ENCODE measurements around the gene SH3RF2.
"Not testable (repeated sequence)": the region's sequence is repeated elsewhere in the genome, so short reads cannot be mapped to it uniquely, and the experiment has no call there.

Gene SH3RF2

DNA sequence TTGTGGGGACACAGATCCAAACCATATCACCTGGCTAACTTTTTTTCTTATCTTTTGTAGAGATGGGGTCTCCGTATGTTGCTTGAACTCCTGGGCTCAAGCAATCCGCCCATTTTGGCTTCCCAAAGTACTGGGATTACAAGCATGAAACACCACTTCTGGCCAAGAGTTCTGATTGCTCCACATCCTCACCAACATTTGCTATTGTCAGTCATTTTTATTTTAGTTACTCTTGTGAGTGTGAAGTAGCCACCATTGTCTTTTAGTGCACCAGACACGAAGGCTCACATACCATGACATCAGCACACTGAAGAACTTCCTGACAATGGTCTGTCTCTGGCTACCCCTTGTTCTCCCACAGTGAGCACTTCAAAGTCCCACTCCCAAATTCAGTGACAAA, 151.7 kb downstream of the SH3RF2 start:
- DNase-seq, result no peak

GRCh38 chr5:146089287-146089686, 152.9 kb downstream of the SH3RF2 start:
- no peak for DNase-seq

- no peak for DNase-seq
Observed at GRCh38 chr5:146091881-146092280, 155.5 kb downstream of the SH3RF2 start.

DNA sequence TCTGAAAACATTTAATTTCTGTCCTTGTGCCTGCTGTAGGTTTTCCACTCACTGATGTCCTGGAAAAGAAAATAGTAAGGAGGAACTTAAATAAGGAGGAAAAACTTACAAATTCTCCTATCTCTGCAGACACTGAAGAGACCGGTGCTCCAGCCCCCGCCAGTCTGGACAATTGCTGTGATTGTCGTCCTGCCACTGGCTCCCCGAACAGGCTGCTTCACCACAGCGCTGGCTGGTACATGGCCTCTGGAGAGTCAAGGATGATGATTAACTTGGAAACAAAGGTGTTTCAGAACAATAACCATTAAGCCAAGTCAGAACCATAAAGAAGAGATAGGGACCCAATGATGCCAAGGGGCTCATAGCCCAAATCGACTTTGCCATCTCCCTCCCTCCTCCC, 161.7 kb downstream of the SH3RF2 start:
- no peak for DNase-seq

DNA sequence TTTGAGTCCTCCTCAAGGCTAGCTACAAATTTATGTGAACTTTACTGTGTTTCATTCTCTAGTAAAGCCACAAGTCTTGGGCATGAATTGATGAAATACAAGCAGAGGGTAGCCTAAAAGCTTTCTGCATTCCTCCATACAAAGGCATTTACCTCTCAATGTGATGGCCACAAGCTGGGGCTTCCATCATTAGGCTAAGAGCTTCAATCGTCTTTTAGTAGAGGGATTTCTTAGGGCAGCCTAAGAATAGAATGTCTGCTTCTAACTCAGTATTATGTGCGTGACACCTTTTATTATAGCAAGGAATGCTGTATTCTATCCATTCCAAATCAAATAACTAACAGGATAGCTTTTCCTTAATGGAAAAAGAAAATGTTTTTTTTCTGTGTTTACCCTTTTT, 165.3 kb downstream of the SH3RF2 start:
- DNase-seq, result no peak

DNA sequence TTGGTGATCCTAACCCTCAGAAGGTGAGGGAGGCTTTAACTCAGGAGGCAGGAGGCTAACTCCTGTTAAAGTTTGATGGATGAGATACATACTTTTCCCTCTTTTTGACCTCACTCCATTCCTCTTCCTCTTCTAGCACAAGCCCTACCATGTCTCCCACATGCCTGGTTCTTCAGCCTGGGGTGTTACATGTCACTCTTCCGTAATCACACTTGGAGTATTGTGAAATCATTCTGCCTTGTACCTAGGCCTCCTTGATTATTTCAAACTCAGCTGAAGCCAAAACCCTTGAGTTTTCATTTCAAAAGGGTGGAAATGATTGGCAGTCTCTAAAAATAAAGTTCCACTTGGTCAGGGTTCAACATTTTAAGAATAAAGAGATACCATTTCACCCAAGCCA, 167.2 kb downstream of the SH3RF2 start:
- no peak for DNase-seq

DNA sequence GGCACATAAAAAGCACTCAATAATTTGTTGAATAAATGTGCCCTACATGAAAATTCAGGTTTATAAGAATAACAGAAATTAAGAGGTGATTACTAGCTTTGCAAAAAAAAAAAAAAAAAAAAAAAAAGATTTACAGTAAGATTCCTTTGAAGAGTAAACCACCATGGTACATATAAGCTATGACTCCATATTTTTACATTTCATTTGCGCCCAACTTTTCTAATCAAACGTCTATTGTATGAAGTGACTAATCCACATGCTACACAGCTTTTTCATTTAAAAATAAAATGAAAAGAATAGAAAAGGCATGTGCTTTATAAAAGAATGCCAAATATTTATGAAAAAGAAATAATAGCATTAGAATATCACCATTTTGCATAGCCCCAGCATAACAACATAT, 169.1 kb downstream of the SH3RF2 start, which contains the start of gene PLAC8L1:
TSS of gene PLAC8L1 (minus strand) at position 101 of the 400 bp plus-strand sequence. CDS start 1,266 bp downstream, outside the sequence.
- DNase-seq, result no peak

GRCh38 chr5:146107901-146108300, 171.5 kb downstream of the SH3RF2 start:
- DNase-seq, result no peak

DNA sequence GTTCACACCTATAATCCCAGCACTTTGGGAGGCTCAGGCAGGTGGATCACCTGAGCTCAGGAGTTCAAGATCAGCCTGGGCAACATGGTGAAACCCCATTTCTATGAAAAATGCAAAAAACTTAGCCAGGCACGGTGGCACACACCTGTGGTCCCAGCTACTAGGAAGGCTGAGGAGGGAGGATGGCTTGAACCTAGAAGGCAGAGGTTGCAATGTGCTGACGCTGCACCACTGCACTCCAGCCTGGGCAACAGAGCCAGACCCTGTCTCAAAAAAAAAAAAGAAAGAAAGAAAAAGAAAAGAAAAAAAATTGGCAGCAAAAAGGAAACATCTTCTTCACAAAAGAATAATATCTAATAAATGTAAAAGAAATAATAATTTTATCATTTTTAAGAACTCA, 172.5 kb downstream of the SH3RF2 start:
- not testable (repeated sequence) for DNase-seq

- DNase-seq, result no peak
Observed at GRCh38 chr5:146109379-146109778, 173.0 kb downstream of the SH3RF2 start.

- no peak for DNase-seq
Observed at GRCh38 chr5:146111409-146111808, 175.0 kb downstream of the SH3RF2 start.

GRCh38 chr5:146112476-146112875, 176.1 kb downstream of the SH3RF2 start:
- no peak for DNase-seq
